PFSK-1 (cell line): ENCODE results near the gene BCL2L11.

Experiments
- FOXP2 ChIP-seq: optimal IDR thresholded peaks from 2 replicates; pipeline ENCODE3; 2011; ENCODE audit warnings: borderline replicate concordance, control low read depth, inconsistent platforms; ENCODE audit not compliant: insufficient read depth; ENCODE audit errors: extremely low read length, extremely low read depth
- POLR2AphosphoS5 ChIP-seq: IDR thresholded peaks from 2 replicates; pipeline ENCODE4 v1.6.1; 2012; ENCODE audit warnings: low read depth, mild to moderate bottlenecking, control low read depth, low read length, moderate library complexity
- SIN3A ChIP-seq: IDR thresholded peaks from 2 replicates; pipeline ENCODE4 v1.6.1; 2012; ENCODE audit warnings: mild to moderate bottlenecking, low read length, moderate library complexity, borderline replicate concordance; ENCODE audit not compliant: insufficient read depth
- TAF1 ChIP-seq: IDR thresholded peaks from 2 replicates; pipeline ENCODE4 v1.6.1; 2012; ENCODE audit warnings: low read length, control low read depth, borderline replicate concordance; ENCODE audit not compliant: insufficient read depth
- TF ChIP-seq, protein P1 (sequence below), 2 experiments: IDR thresholded peaks; 2 replicates each; pipeline versions ENCODE4 v1.6.1 to v1.8.0; 2011 to 2012; ENCODE audit warnings: low read depth in 2 of 2, low read length in 2 of 2, control low read depth in 1 of 2, inconsistent platforms in 1 of 2, mild to moderate bottlenecking in 1 of 2, moderate library complexity in 1 of 2; ENCODE audit not compliant: insufficient read depth in 1 of 2

BCL2L11 gene

DNA sequence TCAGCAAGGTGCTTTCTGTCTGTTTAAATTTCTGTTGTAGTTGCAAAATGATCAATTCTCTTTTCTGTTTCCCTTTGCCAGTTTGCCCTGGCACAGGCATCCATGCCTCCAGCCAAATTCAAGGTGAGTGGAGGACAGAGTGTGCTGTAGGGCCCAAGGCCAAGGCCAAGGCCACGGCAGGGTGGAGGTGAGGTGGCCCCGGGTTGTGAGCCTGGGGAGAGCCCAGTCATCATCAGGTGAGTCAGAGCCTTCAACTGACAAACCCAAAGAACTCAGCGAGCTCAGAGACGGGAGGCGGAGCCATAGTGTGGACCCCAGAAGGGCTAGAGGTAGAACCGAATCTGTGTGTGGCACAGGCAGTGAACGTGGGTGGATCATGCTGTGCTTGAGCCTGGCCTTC, 55.7 kb downstream of the BCL2L11 start:
- no peak for TF ChIP-seq POLR2AphosphoS5
- no peak for TF ChIP-seq TAF1
- TF ChIP-seq, protein P1, sequence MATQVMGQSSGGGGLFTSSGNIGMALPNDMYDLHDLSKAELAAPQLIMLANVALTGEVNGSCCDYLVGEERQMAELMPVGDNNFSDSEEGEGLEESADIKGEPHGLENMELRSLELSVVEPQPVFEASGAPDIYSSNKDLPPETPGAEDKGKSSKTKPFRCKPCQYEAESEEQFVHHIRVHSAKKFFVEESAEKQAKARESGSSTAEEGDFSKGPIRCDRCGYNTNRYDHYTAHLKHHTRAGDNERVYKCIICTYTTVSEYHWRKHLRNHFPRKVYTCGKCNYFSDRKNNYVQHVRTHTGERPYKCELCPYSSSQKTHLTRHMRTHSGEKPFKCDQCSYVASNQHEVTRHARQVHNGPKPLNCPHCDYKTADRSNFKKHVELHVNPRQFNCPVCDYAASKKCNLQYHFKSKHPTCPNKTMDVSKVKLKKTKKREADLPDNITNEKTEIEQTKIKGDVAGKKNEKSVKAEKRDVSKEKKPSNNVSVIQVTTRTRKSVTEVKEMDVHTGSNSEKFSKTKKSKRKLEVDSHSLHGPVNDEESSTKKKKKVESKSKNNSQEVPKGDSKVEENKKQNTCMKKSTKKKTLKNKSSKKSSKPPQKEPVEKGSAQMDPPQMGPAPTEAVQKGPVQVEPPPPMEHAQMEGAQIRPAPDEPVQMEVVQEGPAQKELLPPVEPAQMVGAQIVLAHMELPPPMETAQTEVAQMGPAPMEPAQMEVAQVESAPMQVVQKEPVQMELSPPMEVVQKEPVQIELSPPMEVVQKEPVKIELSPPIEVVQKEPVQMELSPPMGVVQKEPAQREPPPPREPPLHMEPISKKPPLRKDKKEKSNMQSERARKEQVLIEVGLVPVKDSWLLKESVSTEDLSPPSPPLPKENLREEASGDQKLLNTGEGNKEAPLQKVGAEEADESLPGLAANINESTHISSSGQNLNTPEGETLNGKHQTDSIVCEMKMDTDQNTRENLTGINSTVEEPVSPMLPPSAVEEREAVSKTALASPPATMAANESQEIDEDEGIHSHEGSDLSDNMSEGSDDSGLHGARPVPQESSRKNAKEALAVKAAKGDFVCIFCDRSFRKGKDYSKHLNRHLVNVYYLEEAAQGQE (IDR thresholded peaks at IDR 0.05; ENCODE audit: insufficient read depth in 1 of 2, low read depth in 2 of 2, low read length in 2 of 2), result no peak
- TF ChIP-seq SIN3A, result no peak
- no peak for TF ChIP-seq FOXP2

DNA sequence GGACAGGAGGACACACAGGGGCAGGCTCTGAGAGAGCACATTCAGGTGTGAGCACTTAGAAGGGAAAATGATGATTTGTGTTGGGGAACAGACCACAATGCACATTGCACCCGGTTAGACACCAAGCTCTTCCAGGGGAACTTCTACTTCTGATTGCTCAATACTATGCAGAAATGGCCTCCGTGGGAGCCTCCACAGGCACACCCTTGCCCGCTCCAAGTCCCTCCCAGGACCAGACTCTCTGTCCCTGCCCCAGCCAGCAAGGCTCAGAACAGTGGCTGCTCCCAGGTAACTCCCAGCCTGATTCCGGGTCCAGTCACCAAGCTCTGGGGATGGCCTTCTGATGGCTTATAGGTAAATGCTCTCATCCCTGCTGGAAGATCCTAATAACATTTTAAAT, 56.2 kb downstream of the BCL2L11 start:
- TF ChIP-seq FOXP2 (no peak), SIN3A (no peak), TAF1 (no peak), POLR2AphosphoS5 (no peak)
- TF ChIP-seq, protein P1 (IDR thresholded peaks at IDR 0.05; ENCODE audit: insufficient read depth in 1 of 2, low read depth in 2 of 2, low read length in 2 of 2), result no peak

DNA sequence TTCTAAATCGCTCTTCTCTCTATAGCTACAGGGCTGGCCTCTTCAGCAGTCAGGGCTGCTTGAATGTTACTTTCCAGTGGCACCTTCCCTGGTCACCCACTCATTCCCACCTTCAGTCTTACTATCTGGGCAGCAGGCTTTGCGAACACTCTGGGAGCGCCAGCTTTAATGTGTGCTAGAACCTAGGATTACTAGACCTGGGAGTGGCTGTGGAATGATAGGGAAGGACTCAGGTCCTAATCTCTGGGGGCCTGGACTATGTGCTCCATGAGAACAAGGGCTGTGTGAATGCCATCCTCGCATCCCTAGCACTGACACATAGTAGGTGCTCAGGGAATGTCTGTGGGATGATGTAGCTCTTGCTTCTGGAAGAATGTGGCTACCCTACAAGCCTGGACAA, 57.6 kb downstream of the BCL2L11 start:
- TF ChIP-seq FOXP2, result no peak
- no peak for TF ChIP-seq SIN3A
- no peak for TF ChIP-seq POLR2AphosphoS5
- no peak for TF ChIP-seq TAF1
- TF ChIP-seq, protein P1 (IDR thresholded peaks at IDR 0.05; ENCODE audit: insufficient read depth in 1 of 2, low read depth in 2 of 2, low read length in 2 of 2), result no peak

DNA sequence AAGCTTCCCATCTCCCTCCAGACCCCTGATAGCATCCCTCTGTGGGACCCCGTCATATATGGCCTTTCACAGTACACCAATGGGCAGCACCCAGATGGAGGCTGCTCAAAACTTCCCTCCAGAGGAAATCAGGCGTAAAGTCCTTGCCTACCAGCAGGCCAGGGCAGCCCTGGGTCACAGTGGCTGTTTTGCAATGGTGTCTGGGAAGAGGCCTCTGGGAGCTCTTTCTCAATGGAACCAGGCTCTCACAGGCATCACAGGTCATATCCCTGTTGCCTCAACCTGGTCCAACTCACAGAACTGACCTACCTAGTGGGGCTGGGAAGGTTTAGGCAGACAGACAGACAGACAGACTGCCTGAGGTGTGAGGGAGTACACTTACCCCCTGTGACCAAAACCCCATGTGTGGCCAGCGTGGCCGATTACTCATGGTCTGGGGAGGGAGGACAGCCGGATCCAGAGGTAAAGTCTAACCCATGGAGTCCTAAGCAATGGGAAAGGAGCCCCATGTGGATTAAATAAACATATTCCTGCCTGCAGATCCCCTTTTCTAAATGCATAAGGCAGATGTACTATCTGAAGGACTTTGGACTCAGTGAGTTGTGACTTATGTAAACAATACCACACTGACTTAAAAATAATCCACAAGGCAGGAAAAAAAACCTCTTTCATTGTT, 58.2 kb downstream of the BCL2L11 start:
- no peak for TF ChIP-seq SIN3A
- no peak for TF ChIP-seq POLR2AphosphoS5
- TF ChIP-seq, protein P1 (IDR thresholded peaks at IDR 0.05; ENCODE audit: insufficient read depth in 1 of 2, low read depth in 2 of 2, low read length in 2 of 2), result no peak
- no peak for TF ChIP-seq TAF1
- no peak for TF ChIP-seq FOXP2

DNA sequence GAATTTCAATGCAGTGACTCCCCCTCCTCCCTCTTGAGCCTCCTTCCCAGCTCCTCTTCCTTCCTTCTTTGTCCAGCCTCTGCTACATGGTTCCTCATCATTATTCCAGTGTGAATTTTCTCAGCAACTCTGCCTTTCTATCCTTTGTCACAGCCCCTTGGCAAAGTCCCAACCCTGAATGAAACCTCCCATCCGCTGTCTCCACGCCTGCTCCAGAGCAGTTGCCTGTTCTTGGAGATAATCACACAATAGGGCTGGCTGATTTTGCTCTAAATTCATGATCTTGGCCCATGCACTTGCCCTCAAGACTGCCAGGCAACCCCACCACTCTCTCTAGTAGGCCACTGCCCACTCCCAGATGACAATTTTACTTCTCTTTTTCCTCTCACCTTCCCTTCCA, 61.4 kb downstream of the BCL2L11 start:
- TF ChIP-seq, protein P1 (IDR thresholded peaks at IDR 0.05; ENCODE audit: insufficient read depth in 1 of 2, low read depth in 2 of 2, low read length in 2 of 2), result no peak
- TF ChIP-seq FOXP2 (no peak), TAF1 (no peak), POLR2AphosphoS5 (no peak), SIN3A (no peak)
